Measurements from ENCODE around the gene CRHR1. TPM values are rescaled to one million over a fixed set of nuclear protein-coding genes. Genes with fewer than 3 reads are reported as not detected.

CRHR1 gene
- total RNA-seq, 1 experiment from 2014 or later = not detected

DNA sequence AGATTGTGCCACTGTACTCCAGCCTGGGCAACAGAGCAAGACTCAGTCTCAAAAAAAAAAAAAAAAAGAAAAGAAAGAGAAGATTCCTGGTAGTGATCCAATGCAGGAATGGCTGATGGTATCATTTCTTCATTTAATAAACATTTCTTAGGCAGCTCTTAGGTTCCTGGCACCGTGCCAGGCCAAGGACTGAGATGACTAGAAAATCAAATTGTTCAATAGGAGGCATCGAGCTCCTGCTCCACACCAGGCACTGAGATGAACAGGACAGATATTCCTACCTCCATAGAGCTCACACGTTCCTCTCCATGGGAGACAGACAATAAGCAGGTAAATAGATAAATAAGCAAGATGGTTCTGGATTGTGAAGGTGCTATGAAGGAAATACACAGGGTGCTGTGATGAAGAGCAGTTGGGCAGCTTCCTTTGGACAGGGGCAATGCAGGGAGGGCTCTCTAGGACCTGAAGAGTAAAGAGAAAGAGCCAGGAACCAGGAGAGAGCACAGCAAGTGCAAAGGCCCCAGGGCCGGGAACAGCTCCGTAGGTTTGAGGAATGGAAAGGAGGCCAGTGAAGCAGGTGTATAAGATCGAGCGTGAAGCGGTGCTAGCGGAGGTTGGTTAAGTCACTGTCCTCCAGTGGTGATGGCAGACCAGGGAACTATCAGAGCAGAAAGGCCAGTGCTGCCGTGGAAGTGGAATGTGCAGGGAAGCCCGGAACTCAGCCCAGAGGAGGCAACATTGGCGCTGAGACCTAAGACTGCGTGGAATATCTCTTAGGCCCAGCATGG lies 26.5 kb upstream of the CRHR1 start:
- ChIA-PET POLR2A (ENCODE audit: unreplicated experiment) (no interaction called here), CTCF (no interaction called here)
- H3K9me2 ChIP-seq (ENCODE audit: insufficient read depth) = no peaks in the 10 kb centered on the region
- no peaks in the 10 kb centered on the region for H3F3A ChIP-seq (ENCODE audit: insufficient read depth, low read depth)
- no peak overlapping the region for H3K27ac ChIP-seq
- DNase-seq = no peak
- H3K4me3 ChIP-seq = no peak overlapping the region
- no peak overlapping the region for H3K4me2 ChIP-seq
- H4K20me1 ChIP-seq (ENCODE audit: insufficient read depth) = no peaks in the 10 kb centered on the region
- H3K79me2 ChIP-seq (ENCODE audit: low read depth) = no peaks in the 10 kb centered on the region
- no peak overlapping the region for H2AFZ ChIP-seq
- peaks cover 93% of the 10 kb centered on the region for H3K27me3 ChIP-seq (ENCODE audit: insufficient read depth, low read depth)
- TF ChIP-seq EZH2 (IDR thresholded peaks at IDR 0.05; ENCODE audit: low read depth) = no peak
- TF ChIP-seq, protein P1, sequence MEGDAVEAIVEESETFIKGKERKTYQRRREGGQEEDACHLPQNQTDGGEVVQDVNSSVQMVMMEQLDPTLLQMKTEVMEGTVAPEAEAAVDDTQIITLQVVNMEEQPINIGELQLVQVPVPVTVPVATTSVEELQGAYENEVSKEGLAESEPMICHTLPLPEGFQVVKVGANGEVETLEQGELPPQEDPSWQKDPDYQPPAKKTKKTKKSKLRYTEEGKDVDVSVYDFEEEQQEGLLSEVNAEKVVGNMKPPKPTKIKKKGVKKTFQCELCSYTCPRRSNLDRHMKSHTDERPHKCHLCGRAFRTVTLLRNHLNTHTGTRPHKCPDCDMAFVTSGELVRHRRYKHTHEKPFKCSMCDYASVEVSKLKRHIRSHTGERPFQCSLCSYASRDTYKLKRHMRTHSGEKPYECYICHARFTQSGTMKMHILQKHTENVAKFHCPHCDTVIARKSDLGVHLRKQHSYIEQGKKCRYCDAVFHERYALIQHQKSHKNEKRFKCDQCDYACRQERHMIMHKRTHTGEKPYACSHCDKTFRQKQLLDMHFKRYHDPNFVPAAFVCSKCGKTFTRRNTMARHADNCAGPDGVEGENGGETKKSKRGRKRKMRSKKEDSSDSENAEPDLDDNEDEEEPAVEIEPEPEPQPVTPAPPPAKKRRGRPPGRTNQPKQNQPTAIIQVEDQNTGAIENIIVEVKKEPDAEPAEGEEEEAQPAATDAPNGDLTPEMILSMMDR (conservative IDR thresholded peaks at IDR 0.05) = no peak
- H3K4me1 ChIP-seq (replicated peaks; ENCODE audit: insufficient read depth) = no peaks in the 10 kb centered on the region
- intact Hi-C loops (cut with micrococcal nuclease; ENCODE audit: unreplicated experiment) = no loop called here
- no peaks in the 10 kb centered on the region for H3K36me3 ChIP-seq (ENCODE audit: low read depth)
- no TSS peak for BruUV-seq (replicated peaks)
- no peaks in the 10 kb centered on the region; the same call in 1 of the 2 replicates for H3K9me3 ChIP-seq (ENCODE audit: insufficient read depth, low read depth)

DNA sequence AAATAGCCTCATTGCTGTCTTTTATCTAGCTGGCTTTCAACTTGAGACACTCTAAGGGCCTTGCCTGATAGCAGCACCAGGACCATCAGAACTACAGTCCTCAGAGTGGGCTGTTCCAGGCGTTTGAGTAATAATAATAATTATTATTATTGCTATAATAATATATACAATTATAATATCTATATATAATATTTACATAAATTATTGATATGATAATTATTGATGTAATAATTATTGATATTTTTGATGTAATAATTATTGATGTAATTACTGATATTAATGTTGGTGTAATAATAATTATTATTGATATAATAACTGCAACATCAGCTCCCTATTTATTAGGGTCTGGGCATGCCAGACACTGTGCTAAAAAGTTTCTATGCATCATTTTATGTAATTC lies 25.6 kb upstream of the CRHR1 start:
- H3F3A ChIP-seq (ENCODE audit: insufficient read depth, low read depth) = no peaks in the 10 kb centered on the region
- DNase-seq = no peak
- H3K4me2 ChIP-seq = no peak overlapping the region
- ChIA-PET POLR2A (ENCODE audit: unreplicated experiment) (no interaction called here), CTCF (no interaction called here)
- intact Hi-C loops (cut with micrococcal nuclease; ENCODE audit: unreplicated experiment) = no loop called here
- no peaks in the 10 kb centered on the region for H3K79me2 ChIP-seq (ENCODE audit: low read depth)
- BruUV-seq (replicated peaks) = no TSS peak
- H3K4me3 ChIP-seq = no peak overlapping the region
- no peaks in the 10 kb centered on the region; the same call in 1 of the 2 replicates for H3K9me3 ChIP-seq (ENCODE audit: insufficient read depth, low read depth)
- no peaks in the 10 kb centered on the region for H3K36me3 ChIP-seq (ENCODE audit: low read depth)
- no peaks in the 10 kb centered on the region for H3K9me2 ChIP-seq (ENCODE audit: insufficient read depth)
- H3K4me1 ChIP-seq (replicated peaks; ENCODE audit: insufficient read depth) = no peaks in the 10 kb centered on the region
- H3K27me3 ChIP-seq (ENCODE audit: insufficient read depth, low read depth) = peaks cover 95% of the 10 kb centered on the region
- H4K20me1 ChIP-seq (ENCODE audit: insufficient read depth) = no peaks in the 10 kb centered on the region
- no peak overlapping the region for H3K27ac ChIP-seq
- H2AFZ ChIP-seq = no peak overlapping the region
- TF ChIP-seq, protein P1 (conservative IDR thresholded peaks at IDR 0.05) = no peak
- no peak for TF ChIP-seq EZH2 (IDR thresholded peaks at IDR 0.05; ENCODE audit: low read depth)

DNA sequence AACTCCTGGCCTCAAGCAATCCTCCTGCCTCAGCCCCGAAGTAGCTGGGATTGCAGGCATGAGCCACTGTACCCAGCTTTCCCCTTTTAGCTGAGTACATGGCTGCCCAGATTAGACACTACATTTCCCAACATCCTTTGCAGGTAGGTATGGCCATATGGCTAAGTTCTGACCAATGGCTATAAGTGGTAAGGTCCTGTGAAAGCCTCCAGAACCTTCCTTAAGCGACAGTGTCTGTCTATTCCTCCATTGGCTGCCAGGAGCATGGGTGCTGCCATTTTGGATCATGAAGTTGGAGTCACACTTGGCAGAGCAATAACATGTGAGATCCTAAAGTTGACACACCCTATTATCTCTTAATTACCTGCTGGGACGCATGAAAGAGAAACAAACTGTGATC lies 24.4 kb upstream of the CRHR1 start:
- no peak for DNase-seq
- Histone ChIP-seq H4K20me1 (ENCODE audit: insufficient read depth) (no peaks in the 10 kb centered on the region), H3K27me3 (ENCODE audit: insufficient read depth, low read depth) (peaks cover 95% of the 10 kb centered on the region), H2AFZ (no peak overlapping the region), H3K4me3 (no peak overlapping the region), H3K9me3 (ENCODE audit: insufficient read depth, low read depth) (no peaks in the 10 kb centered on the region; the same call in 1 of the 2 replicates), H3F3A (ENCODE audit: insufficient read depth, low read depth) (no peaks in the 10 kb centered on the region), H3K9me2 (ENCODE audit: insufficient read depth) (no peaks in the 10 kb centered on the region), H3K27ac (no peak overlapping the region), H3K79me2 (ENCODE audit: low read depth) (no peaks in the 10 kb centered on the region), H3K4me2 (no peak overlapping the region), H3K4me1 (replicated peaks; ENCODE audit: insufficient read depth) (no peaks in the 10 kb centered on the region), H3K36me3 (ENCODE audit: low read depth) (no peaks in the 10 kb centered on the region)
- no TSS peak for BruUV-seq (replicated peaks)
- intact Hi-C loops (cut with micrococcal nuclease; ENCODE audit: unreplicated experiment) = no loop called here
- CTCF ChIA-PET = no interaction called here
- TF ChIP-seq, protein P1 (conservative IDR thresholded peaks at IDR 0.05) = no peak
- TF ChIP-seq EZH2 (IDR thresholded peaks at IDR 0.05; ENCODE audit: low read depth) = no peak
- POLR2A ChIA-PET (ENCODE audit: unreplicated experiment) = no interaction called here
